GM12892 (cell line): ENCODE results near the gene PDZRN4.

Experiments used
- POLR2A ChIP-seq: IDR thresholded peaks from 2 replicates; pipeline ENCODE4 v1.6.1; 2011; ENCODE audit warnings: low read depth, low read length, control low read depth
- POLR2AphosphoS5 ChIP-seq: IDR thresholded peaks from 2 replicates; pipeline ENCODE4 v1.6.1; 2011; ENCODE audit warnings: low read depth, low read length, control low read depth

- TF ChIP-seq POLR2A: no peak
- no peak for TF ChIP-seq POLR2AphosphoS5
Measured at GRCh38 chr12:41537522-41537921, 349.4 kb downstream of the PDZRN4 start.
